Erythroblast (primary cell): Measurements from ENCODE around the gene RPL27.
A peak's percentile ranks its signal among the peaks of the same experiment; 100 is the strongest.

Source experiments
- DNase-seq, 2 experiments: peaks; one replicate each; lab custom pipeline; 2025; lab: John Stamatoyannopoulos, UW
- GATA1 ChIP-seq: IDR thresholded peaks from 2 replicates; pipeline ENCODE4 v1.6.1; 2011; ENCODE audit warnings: low read depth, mild to moderate bottlenecking, control low read depth, low read length, moderate library complexity
- POLR2A ChIP-seq: IDR thresholded peaks from 2 replicates; pipeline ENCODE4 v1.6.1; 2011; ENCODE audit warnings: mild to moderate bottlenecking, low read length

The RPL27 gene

GRCh38 chr17:43006639-43007551, 8.7 kb downstream of the RPL27 start, which contains the start of gene IFI35:
Gene IFI35, plus strand, starts transcription at chr17:43006784. Its CDS starts 164 bp downstream, at chr17:43006948.
- TF ChIP-seq GATA1 (no peak), POLR2A (peak; percentile 67)
- DNase-seq, result peak; percentile 89 to 92

- TF ChIP-seq GATA1 (no peak), POLR2A (no peak)
- DNase-seq, result peak; percentile 28 to 48
Observed at GRCh38 chr17:43010667-43011308, 12.6 kb downstream of the RPL27 start.

- TF ChIP-seq GATA1 (no peak), POLR2A (no peak)
- peak; percentile 55 to 81 for DNase-seq
Observed at GRCh38 chr17:43011728-43012472, 13.7 kb downstream of the RPL27 start.

GRCh38 chr17:43013296-43013695, 15.1 kb downstream of the RPL27 start:
- TF ChIP-seq GATA1 (no peak), POLR2A (no peak)

GRCh38 chr17:43014020-43014648, 15.9 kb downstream of the RPL27 start:
- no peak for TF ChIP-seq POLR2A
- no peak for TF ChIP-seq GATA1
- DNase-seq, result no peak

More at GRCh38 chr17:43013296-43013695, 15.1 kb downstream of the RPL27 start:
- no peak for DNase-seq

GRCh38 chr17:43014649-43015542, 16.7 kb downstream of the RPL27 start:
- DNase-seq, result no peak

GRCh38 chr17:43015579-43015978, 17.4 kb downstream of the RPL27 start:
- TF ChIP-seq GATA1 (no peak), POLR2A (no peak)
- no peak for DNase-seq

More at GRCh38 chr17:43014649-43015542, 16.7 kb downstream of the RPL27 start:
- no peak for TF ChIP-seq GATA1
- TF ChIP-seq POLR2A, result no peak

DNA sequence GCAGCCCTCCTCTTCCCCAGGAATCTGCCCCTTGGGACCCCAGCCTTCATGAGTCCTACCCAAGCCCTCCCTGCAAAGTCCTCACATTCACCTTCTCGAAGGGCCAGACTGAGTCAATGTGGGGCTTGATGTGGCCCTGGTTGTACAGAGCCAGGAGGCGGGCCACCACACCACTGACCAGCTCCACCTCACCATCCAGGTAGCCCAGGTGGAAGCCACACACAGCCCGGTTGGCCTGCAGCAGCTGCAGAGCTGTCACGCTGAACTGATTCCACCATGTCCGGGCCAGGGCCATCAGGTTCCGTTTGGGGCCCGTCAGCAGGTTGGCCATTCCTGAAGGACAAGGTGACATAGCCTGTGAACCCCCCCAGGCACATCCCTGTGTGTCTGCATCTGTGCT, 18.0 kb downstream of the RPL27 start:
- DNase-seq, result no peak
- TF ChIP-seq GATA1 (no peak), POLR2A (no peak)

DNA sequence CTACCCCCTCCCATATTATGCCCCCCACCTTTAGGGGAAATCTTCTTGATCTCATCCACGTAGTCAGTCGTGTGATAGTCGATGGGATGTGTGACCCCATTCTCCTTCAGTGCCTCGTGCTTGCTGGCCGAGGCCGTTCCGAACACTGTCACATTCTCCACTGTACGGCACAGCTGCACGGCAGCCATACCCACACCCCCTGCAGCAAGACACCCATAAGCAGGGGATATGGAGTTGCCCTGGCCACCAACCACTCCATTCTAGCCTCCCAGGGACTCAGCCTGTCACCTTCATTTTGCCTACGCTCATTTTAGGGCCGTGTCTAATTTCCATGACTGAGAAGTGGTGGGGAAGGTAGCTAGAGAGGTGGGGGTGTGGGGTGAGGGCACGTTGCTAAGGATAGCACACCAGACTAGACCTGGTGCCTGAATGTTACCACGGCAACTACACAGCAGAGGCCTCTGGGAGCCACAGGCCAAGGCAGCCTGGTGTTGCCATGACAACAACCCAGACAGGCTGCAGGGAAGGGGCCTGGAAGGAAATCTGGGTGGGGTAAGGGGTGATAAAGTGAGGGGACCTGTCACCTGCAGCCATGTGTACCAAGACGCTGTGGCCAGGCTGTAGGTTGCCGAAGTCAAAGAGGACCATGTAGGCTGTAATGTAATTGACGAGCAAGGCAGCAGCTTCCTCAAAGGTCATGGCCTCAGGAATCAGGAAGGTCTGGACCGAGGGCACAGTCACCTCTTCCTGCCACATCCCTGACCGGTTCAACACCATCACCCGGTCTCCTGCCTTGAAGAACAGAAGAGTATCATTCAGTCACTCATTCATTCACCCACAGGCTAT, 20.0 kb downstream of the RPL27 start:
- no peak for TF ChIP-seq POLR2A
- no peak for TF ChIP-seq GATA1
- DNase-seq, result peak; percentile 31 to 57

DNA sequence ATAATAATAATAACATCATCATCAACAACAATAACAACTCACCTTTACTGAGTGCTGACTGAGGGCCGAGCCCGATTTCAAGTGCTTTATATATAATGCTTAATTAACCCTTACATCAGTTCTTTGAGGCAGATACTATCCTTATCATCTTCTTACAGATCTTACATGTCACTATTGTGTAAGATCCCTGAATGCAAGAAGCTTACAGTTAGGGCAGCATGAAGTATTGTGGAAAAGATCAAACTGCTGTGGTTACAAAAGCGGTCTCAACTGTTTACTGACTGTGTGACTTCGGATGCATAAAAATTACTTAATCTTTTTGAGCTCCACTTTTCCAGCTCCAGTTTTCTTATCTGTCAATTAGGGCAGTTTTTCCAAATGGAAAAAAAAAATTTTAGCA, 20.7 kb downstream of the RPL27 start:
- peak; percentile 47 to 71 for DNase-seq
- TF ChIP-seq POLR2A, result no peak
- no peak for TF ChIP-seq GATA1

GRCh38 chr17:43019418-43019817, 21.2 kb downstream of the RPL27 start:
- peak; percentile 57 to 59 for DNase-seq
- TF ChIP-seq GATA1 (no peak), POLR2A (no peak)
